HFF-Myc (cell line): ENCODE results near the gene ITIH5.

ENCODE experiments used
- DNase-seq: peaks from one replicate; pipeline ENCODE4 v3.0.0-alpha.2; 2011; ENCODE audit warnings: low read depth; ENCODE audit errors: extremely low read depth
- H3K4me3 ChIP-seq: replicated peaks from 2 replicates; pipeline ENCODE4 v1.5.1; 2011; ENCODE audit warnings: low read depth, mild to moderate bottlenecking, control low read depth, low read length
- CTCF ChIP-seq: IDR thresholded peaks from 2 replicates; pipeline ENCODE4 v1.5.1; 2012; ENCODE audit warnings: mild to moderate bottlenecking, low read depth, low read length, control low read depth; ENCODE audit errors: missing control alignments

The ITIH5 gene

GRCh38 chr10:7706534-7707073 is 39.8 kb upstream of the ITIH5 start:
- no peak for TF ChIP-seq CTCF
- DNase-seq = no peak
- H3K4me3 ChIP-seq = no peak overlapping the region

DNA sequence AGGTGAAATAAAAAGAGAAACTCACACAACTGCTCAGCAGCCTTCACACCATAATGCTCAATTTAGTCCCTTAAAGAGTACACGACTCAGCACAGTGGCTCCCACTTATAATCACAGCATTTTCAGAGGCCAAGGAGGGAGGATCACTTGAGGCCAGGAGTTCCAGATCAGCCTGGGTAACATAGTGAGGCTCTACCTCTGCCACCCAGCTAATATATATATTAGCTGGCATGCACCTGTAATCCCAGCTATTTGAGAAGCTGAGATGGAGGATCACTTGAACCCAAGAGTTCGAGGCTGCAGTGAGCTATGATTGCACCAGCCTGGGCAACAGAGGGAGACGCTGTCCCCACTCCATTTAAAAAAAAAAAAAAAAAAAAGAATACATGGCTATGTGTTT is 38.6 kb upstream of the ITIH5 start:
- TF ChIP-seq CTCF = no peak
- H3K4me3 ChIP-seq = no peak overlapping the region
- no peak for DNase-seq

GRCh38 chr10:7704071-7705016 is 37.6 kb upstream of the ITIH5 start:
- no peak for DNase-seq
- H3K4me3 ChIP-seq = no peak overlapping the region
- no peak for TF ChIP-seq CTCF

GRCh38 chr10:7703140-7703539 is 36.4 kb upstream of the ITIH5 start, which contains the start of gene ITIH2:
TSS of gene ITIH2 (plus strand) at chr10:7703316. CDS start at chr10:7703435, 119 bp downstream.
- H3K4me3 ChIP-seq = no peak within 1 kb of the TSS
- TF ChIP-seq CTCF = no peak
- no peak for DNase-seq

DNA sequence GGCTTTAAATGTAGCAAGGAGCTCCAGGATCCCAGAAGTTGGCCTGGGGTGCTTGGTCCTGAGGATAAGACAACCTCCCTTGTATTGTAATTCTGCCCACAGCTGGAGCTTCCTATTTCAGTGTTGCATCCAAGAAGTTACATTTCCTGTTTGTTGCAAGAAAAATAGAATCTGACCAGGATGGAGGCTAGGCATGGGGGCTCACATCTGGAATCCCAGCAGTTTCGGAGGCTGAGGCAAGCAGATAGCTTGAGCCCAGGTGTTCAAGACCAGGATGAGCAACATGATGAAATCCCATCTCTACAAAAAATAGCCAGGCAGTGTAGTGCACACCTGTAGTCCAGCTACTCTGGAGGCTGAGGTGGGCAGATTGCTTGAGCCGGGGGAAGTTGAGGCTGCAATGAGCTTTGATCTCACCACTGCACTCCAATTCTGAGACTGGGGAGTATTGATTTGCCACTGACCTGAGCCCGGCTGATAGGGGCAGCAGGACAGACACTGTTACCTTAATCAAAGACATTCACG is 35.6 kb upstream of the ITIH5 start:
- no peak for TF ChIP-seq CTCF
- DNase-seq = no peak
- no peak overlapping the region for H3K4me3 ChIP-seq

DNA sequence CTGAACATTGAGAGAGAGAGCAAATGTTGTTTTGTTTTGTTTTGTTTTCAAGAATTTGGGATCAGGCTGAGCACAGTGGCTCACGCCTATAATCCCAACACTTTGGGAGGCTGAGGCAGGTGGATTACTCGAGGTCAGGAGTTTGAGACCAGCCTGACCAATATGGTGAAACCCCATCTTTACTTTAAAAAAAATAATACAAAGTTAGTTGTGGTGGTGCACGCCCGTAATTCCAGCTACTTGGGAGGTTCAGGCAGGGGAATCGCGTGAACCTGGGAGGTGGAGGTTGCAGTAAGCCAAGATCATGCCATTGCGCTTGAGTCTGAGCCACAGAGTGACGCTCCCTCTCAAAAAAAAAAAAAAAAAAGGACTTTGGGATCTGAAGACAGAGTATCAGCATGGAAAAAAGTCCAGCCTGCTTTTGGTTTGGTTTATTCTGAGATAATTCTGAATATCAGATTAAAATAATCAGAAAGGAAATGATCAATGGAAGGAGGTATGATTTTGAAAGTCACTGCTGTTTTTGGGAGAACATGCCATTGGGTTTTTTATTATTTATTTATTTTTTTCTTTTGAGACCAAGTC is 34.5 kb upstream of the ITIH5 start:
- no peak for TF ChIP-seq CTCF
- no peak overlapping the region for H3K4me3 ChIP-seq
- no peak for DNase-seq
